GM23338 (cell line): Measurements from ENCODE around the gene CNNM4. TPM values are rescaled to one million over a fixed set of nuclear protein-coding genes. Genes with fewer than 3 reads are reported as not detected.

ENCODE experiments used
- ATAC-seq: fragments of 200-7000 bp; cut with Tn5 transposase; 3 replicates; pipeline ENCODE4 v1.9.1; 2020
- DNase-seq: peaks from one replicate; pipeline ENCODE4 v3.0.0-alpha.2; 2015; ENCODE audit warnings: low spot score
- H2AFZ ChIP-seq: fragments of 200-600 bp; sonication (generic); 2 replicates; pipeline ENCODE4 v1.8.0; 2016; ENCODE audit warnings: antibody characterized with exemption, mild to moderate bottlenecking, moderate library complexity
- H3F3A ChIP-seq: fragments of 200-600 bp; sonication (generic); replicated peaks from 2 replicates; pipeline ENCODE4 v1.8.0; 2017; ENCODE audit warnings: antibody characterized with exemption, mixed run types, low read depth
- H3K27ac ChIP-seq: fragments of 200-600 bp; sonication (generic); 2 replicates; pipeline ENCODE4 v1.6.1; 2016; ENCODE audit warnings: low read depth
- H3K27me3 ChIP-seq: fragments of 200-600 bp; sonication (generic); 2 replicates; pipeline ENCODE4 v1.8.0; 2016; ENCODE audit warnings: mild to moderate bottlenecking, mixed run types, moderate library complexity; ENCODE audit not compliant: insufficient read depth
- H3K36me3 ChIP-seq: fragments of 200-600 bp; sonication (generic); 2 replicates; pipeline ENCODE4 v1.8.0; 2016; ENCODE audit warnings: mild to moderate bottlenecking; ENCODE audit not compliant: insufficient read depth
- H3K4me1 ChIP-seq: fragments of 200-600 bp; sonication (generic); 2 replicates; pipeline ENCODE4 v1.8.0; 2016; ENCODE audit warnings: mild to moderate bottlenecking, moderate library complexity; ENCODE audit not compliant: insufficient read depth
- H3K4me2 ChIP-seq: fragments of 200-600 bp; sonication (generic); 2 replicates; pipeline ENCODE4 v1.7.1; 2017; ENCODE audit warnings: mixed run types
- H3K4me3 ChIP-seq: fragments of 200-600 bp; sonication (generic); 2 replicates; pipeline ENCODE4 v1.6.1; 2016; ENCODE audit warnings: mixed run types
- H3K79me2 ChIP-seq: fragments of 200-600 bp; sonication (generic); replicated peaks from 2 replicates; pipeline ENCODE4 v1.8.0; 2017; ENCODE audit warnings: mild to moderate bottlenecking; ENCODE audit not compliant: insufficient read depth
- H3K9me2 ChIP-seq: fragments of 200-600 bp; sonication (generic); 2 replicates; pipeline ENCODE4 v1.8.0; 2017; ENCODE audit not compliant: insufficient read depth
- H4K20me1 ChIP-seq: fragments of 200-600 bp; sonication (generic); replicated peaks from 2 replicates; pipeline ENCODE4 v1.8.0; 2017; ENCODE audit warnings: mild to moderate bottlenecking; ENCODE audit not compliant: insufficient read depth
- H3K27ac Mint-ChIP-seq: 2 replicates; pipeline ENCODE4 v1.8.0; 2020; ENCODE audit warnings: inconsistent platforms, mild to moderate bottlenecking, moderate library complexity, mixed read lengths
- H3K27me3 Mint-ChIP-seq: 3 replicates; pipeline ENCODE4 v1.8.0; 2022; ENCODE audit warnings: low read depth, mild to moderate bottlenecking, moderate library complexity, mixed read lengths, inconsistent platforms; ENCODE audit not compliant: insufficient read depth, poor library complexity
- H3K36me3 Mint-ChIP-seq: 3 replicates; pipeline ENCODE4 v1.8.0; 2021; ENCODE audit warnings: low read depth, mild to moderate bottlenecking, inconsistent platforms, moderate library complexity, mixed read lengths
- H3K4me1 Mint-ChIP-seq: 3 replicates; pipeline ENCODE4 v1.8.0; 2020; ENCODE audit warnings: mild to moderate bottlenecking, inconsistent platforms, mixed read lengths
- H3K4me3 Mint-ChIP-seq: 3 replicates; pipeline ENCODE4 v1.8.0; 2021; ENCODE audit warnings: moderate library complexity, mild to moderate bottlenecking, inconsistent platforms, mixed read lengths
- H3K9me3 Mint-ChIP-seq: 3 replicates; pipeline ENCODE4 v1.8.0; 2020; ENCODE audit warnings: moderate library complexity, mild to moderate bottlenecking, inconsistent platforms, mixed read lengths
- CREB1 ChIP-seq: fragments of 250-450 bp; sonication (Bioruptor Pico); IDR thresholded peaks from 2 replicates; pipeline ENCODE4 v1.5.0; 2020; ENCODE audit warnings: low read depth, mild to moderate bottlenecking, moderate library complexity
- EZH2 ChIP-seq: fragments of 200-600 bp; sonication (generic); IDR thresholded peaks from one replicate; pipeline ENCODE4 v1.8.0; 2017; ENCODE audit warnings: antibody characterized with exemption, mild to moderate bottlenecking, low read depth; ENCODE audit not compliant: unreplicated experiment
- EZH2phosphoT487 ChIP-seq: fragments of 200-600 bp; sonication (generic); IDR thresholded peaks from one replicate; pipeline ENCODE4 v1.8.1; 2018; ENCODE audit warnings: antibody characterized with exemption; ENCODE audit not compliant: unreplicated experiment
- JUNB ChIP-seq: IDR thresholded peaks from one replicate; pipeline ENCODE4 v1.6.1; 2016; ENCODE audit warnings: antibody characterized with exemption; ENCODE audit not compliant: unreplicated experiment
- NANOG ChIP-seq: IDR thresholded peaks from 2 replicates; pipeline ENCODE4 v1.6.1; 2016; ENCODE audit warnings: antibody characterized with exemption, borderline replicate concordance
- POLR2AphosphoS5 ChIP-seq: IDR thresholded peaks from 2 replicates; pipeline ENCODE4 v1.6.1; 2016; ENCODE audit warnings: antibody characterized with exemption, low read depth
- STAT1 ChIP-seq: IDR thresholded peaks from one replicate; pipeline ENCODE4 v1.6.1; 2016; ENCODE audit warnings: antibody characterized with exemption; ENCODE audit not compliant: unreplicated experiment
- ZNF114 ChIP-seq: fragments of 250-450 bp; sonication (Bioruptor Pico); IDR thresholded peaks from 2 replicates; pipeline ENCODE4 v1.5.0; 2020; ENCODE audit warnings: mild to moderate bottlenecking, moderate library complexity
- ZNF331 ChIP-seq: fragments of 250-450 bp; sonication (Bioruptor Pico); IDR thresholded peaks from 2 replicates; pipeline ENCODE4 v1.5.0; 2020; ENCODE audit warnings: low read depth, mild to moderate bottlenecking, moderate library complexity
- polyA plus RNA-seq: library from polyadenylated mRNA; unstranded; fragments of >200 nt; fragmentation: Nextera tagmentation; extraction: Ambion mirVana; gene quantifications from 2 replicates; pipeline ENCODE4 v1.2.1, GENCODE V29; 2016
- total RNA-seq: library from RNA; depleted of rRNA; stranded (reverse); fragments of >200 nt; shearing (Covaris generic); gene quantifications from 2 replicates; pipeline ENCODE4 v1.2.3, GENCODE V29; 2014
- TF ChIP-seq, protein P1 (sequence below): fragments of 250-450 bp; sonication (Bioruptor Pico); IDR thresholded peaks from 2 replicates; pipeline ENCODE4 v1.5.0; 2020; ENCODE audit warnings: mild to moderate bottlenecking, moderate library complexity
- TF ChIP-seq, protein P2 (sequence below), 2 experiments: fragments of 200-600 bp in 1 of 2; sonication (generic) in 1 of 2; conservative IDR thresholded peaks; 2 replicates each; pipeline versions ENCODE4 v1.5.1 to v1.6.1; 2016 to 2017; ENCODE audit warnings: antibody characterized with exemption in 2 of 2, low read depth in 2 of 2, mild to moderate bottlenecking in 2 of 2, moderate library complexity in 1 of 2
- TF ChIP-seq, protein P3 (sequence below): IDR thresholded peaks from one replicate; pipeline ENCODE4 v1.6.1; 2018; ENCODE audit warnings: antibody characterized with exemption; ENCODE audit not compliant: unreplicated experiment
- TF ChIP-seq, protein P4 (sequence below): IDR thresholded peaks from 2 replicates; pipeline ENCODE4 v1.6.1; 2016; ENCODE audit warnings: antibody characterized with exemption

The CNNM4 gene
- total and polyA plus RNA-seq, 2 experiments from 2014 or later, result 2.9 to 12.9 TPM

DNA sequence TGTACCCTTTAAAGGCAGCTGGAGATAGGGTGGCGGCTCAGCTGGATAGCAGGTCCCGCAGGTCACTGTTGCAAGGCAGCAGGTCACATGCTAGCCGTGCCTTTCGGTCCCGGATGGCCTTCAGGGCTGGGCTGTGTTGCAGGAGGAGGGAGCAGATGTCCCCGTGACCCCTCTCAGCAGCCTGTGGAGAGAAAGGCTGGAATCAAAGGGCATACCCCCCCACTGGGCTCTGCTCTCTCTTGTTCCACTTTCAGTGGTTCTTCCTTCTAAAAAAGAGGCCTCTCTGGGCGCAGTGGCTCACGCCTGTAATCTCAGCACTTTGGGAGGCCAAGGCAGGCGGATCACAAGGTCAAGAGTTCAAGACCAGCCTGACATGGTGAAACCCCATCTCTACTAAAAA is 87.6 kb downstream of the CNNM4 start:
- no peak overlapping the region for H2AFZ ChIP-seq
- peaks cover under 1% of the 10 kb centered on the region; the same call in 1 of the 2 replicates for H3K79me2 ChIP-seq
- no peak; the same call in 2 of the 3 replicates for ATAC-seq
- H3K27me3 Mint-ChIP-seq, result peaks cover 4% of the 10 kb centered on the region
- H3K27ac ChIP-seq, result no peak overlapping the region
- peaks cover 7% of the 10 kb centered on the region for H3K36me3 ChIP-seq
- no peak overlapping the region for H3K4me3 ChIP-seq
- H4K20me1 ChIP-seq, result no peaks in the 10 kb centered on the region
- H3K4me1 ChIP-seq, result no peaks in the 10 kb centered on the region
- H3K4me2 ChIP-seq, result no peak overlapping the region
- no peaks in the 10 kb centered on the region for H3K9me3 Mint-ChIP-seq
- no peak for TF ChIP-seq ZNF331 (CRISPR knock-in tag)
- TF ChIP-seq CREB1 (CRISPR knock-in tag), result no peak
- no peak for TF ChIP-seq EZH2
- TF ChIP-seq, protein P1, sequence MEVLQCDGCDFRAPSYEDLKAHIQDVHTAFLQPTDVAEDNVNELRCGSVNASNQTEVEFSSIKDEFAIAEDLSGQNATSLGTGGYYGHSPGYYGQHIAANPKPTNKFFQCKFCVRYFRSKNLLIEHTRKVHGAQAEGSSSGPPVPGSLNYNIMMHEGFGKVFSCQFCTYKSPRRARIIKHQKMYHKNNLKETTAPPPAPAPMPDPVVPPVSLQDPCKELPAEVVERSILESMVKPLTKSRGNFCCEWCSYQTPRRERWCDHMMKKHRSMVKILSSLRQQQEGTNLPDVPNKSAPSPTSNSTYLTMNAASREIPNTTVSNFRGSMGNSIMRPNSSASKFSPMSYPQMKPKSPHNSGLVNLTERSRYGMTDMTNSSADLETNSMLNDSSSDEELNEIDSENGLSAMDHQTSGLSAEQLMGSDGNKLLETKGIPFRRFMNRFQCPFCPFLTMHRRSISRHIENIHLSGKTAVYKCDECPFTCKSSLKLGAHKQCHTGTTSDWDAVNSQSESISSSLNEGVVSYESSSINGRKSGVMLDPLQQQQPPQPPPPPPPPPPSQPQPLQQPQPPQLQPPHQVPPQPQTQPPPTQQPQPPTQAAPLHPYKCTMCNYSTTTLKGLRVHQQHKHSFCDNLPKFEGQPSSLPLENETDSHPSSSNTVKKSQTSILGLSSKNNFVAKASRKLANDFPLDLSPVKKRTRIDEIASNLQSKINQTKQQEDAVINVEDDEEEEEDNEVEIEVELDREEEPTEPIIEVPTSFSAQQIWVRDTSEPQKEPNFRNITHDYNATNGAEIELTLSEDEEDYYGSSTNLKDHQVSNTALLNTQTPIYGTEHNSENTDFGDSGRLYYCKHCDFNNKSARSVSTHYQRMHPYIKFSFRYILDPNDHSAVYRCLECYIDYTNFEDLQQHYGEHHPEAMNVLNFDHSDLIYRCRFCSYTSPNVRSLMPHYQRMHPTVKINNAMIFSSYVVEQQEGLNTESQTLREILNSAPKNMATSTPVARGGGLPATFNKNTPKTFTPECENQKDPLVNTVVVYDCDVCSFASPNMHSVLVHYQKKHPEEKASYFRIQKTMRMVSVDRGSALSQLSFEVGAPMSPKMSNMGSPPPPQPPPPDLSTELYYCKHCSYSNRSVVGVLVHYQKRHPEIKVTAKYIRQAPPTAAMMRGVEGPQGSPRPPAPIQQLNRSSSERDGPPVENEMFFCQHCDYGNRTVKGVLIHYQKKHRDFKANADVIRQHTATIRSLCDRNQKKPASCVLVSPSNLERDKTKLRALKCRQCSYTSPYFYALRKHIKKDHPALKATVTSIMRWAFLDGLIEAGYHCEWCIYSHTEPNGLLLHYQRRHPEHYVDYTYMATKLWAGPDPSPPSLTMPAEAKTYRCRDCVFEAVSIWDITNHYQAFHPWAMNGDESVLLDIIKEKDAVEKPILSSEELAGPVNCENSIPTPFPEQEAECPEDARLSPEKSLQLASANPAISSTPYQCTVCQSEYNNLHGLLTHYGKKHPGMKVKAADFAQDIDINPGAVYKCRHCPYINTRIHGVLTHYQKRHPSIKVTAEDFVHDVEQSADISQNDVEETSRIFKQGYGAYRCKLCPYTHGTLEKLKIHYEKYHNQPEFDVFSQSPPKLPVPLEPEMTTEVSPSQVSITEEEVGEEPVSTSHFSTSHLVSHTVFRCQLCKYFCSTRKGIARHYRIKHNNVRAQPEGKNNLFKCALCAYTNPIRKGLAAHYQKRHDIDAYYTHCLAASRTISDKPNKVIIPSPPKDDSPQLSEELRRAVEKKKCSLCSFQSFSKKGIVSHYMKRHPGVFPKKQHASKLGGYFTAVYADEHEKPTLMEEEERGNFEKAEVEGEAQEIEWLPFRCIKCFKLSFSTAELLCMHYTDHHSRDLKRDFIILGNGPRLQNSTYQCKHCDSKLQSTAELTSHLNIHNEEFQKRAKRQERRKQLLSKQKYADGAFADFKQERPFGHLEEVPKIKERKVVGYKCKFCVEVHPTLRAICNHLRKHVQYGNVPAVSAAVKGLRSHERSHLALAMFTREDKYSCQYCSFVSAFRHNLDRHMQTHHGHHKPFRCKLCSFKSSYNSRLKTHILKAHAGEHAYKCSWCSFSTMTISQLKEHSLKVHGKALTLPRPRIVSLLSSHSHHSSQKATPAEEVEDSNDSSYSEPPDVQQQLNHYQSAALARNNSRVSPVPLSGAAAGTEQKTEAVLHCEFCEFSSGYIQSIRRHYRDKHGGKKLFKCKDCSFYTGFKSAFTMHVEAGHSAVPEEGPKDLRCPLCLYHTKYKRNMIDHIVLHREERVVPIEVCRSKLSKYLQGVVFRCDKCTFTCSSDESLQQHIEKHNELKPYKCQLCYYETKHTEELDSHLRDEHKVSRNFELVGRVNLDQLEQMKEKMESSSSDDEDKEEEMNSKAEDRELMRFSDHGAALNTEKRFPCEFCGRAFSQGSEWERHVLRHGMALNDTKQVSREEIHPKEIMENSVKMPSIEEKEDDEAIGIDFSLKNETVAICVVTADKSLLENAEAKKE, result no peak
- TF ChIP-seq, protein P2, sequence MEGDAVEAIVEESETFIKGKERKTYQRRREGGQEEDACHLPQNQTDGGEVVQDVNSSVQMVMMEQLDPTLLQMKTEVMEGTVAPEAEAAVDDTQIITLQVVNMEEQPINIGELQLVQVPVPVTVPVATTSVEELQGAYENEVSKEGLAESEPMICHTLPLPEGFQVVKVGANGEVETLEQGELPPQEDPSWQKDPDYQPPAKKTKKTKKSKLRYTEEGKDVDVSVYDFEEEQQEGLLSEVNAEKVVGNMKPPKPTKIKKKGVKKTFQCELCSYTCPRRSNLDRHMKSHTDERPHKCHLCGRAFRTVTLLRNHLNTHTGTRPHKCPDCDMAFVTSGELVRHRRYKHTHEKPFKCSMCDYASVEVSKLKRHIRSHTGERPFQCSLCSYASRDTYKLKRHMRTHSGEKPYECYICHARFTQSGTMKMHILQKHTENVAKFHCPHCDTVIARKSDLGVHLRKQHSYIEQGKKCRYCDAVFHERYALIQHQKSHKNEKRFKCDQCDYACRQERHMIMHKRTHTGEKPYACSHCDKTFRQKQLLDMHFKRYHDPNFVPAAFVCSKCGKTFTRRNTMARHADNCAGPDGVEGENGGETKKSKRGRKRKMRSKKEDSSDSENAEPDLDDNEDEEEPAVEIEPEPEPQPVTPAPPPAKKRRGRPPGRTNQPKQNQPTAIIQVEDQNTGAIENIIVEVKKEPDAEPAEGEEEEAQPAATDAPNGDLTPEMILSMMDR (conservative IDR thresholded peaks at IDR 0.05; ENCODE audit: low read depth in 2 of 2), result no peak
- TF ChIP-seq NANOG, result no peak
- TF ChIP-seq EZH2phosphoT487, result no peak
- TF ChIP-seq STAT1, result no peak
- TF ChIP-seq JUNB, result no peak
- TF ChIP-seq, protein P3, sequence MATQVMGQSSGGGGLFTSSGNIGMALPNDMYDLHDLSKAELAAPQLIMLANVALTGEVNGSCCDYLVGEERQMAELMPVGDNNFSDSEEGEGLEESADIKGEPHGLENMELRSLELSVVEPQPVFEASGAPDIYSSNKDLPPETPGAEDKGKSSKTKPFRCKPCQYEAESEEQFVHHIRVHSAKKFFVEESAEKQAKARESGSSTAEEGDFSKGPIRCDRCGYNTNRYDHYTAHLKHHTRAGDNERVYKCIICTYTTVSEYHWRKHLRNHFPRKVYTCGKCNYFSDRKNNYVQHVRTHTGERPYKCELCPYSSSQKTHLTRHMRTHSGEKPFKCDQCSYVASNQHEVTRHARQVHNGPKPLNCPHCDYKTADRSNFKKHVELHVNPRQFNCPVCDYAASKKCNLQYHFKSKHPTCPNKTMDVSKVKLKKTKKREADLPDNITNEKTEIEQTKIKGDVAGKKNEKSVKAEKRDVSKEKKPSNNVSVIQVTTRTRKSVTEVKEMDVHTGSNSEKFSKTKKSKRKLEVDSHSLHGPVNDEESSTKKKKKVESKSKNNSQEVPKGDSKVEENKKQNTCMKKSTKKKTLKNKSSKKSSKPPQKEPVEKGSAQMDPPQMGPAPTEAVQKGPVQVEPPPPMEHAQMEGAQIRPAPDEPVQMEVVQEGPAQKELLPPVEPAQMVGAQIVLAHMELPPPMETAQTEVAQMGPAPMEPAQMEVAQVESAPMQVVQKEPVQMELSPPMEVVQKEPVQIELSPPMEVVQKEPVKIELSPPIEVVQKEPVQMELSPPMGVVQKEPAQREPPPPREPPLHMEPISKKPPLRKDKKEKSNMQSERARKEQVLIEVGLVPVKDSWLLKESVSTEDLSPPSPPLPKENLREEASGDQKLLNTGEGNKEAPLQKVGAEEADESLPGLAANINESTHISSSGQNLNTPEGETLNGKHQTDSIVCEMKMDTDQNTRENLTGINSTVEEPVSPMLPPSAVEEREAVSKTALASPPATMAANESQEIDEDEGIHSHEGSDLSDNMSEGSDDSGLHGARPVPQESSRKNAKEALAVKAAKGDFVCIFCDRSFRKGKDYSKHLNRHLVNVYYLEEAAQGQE, result no peak
- TF ChIP-seq, protein P4, sequence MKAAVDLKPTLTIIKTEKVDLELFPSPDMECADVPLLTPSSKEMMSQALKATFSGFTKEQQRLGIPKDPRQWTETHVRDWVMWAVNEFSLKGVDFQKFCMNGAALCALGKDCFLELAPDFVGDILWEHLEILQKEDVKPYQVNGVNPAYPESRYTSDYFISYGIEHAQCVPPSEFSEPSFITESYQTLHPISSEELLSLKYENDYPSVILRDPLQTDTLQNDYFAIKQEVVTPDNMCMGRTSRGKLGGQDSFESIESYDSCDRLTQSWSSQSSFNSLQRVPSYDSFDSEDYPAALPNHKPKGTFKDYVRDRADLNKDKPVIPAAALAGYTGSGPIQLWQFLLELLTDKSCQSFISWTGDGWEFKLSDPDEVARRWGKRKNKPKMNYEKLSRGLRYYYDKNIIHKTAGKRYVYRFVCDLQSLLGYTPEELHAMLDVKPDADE, result no peak
- TF ChIP-seq POLR2AphosphoS5, result no peak
- no peak for TF ChIP-seq ZNF114
- DNase-seq, result no peak
- no peaks in the 10 kb centered on the region for H3K27me3 ChIP-seq
- H3K27ac Mint-ChIP-seq, result no peak overlapping the region
- no peaks in the 10 kb centered on the region; the same call in 1 of the 3 replicates for H3K4me1 Mint-ChIP-seq
- H3K36me3 Mint-ChIP-seq, result peaks cover 45% of the 10 kb centered on the region
- no peaks in the 10 kb centered on the region for H3F3A ChIP-seq
- H3K4me3 Mint-ChIP-seq, result no peak overlapping the region
- no peaks in the 10 kb centered on the region for H3K9me2 ChIP-seq
